ENCODE results near the gene LINC00237.

Gene LINC00237

DNA sequence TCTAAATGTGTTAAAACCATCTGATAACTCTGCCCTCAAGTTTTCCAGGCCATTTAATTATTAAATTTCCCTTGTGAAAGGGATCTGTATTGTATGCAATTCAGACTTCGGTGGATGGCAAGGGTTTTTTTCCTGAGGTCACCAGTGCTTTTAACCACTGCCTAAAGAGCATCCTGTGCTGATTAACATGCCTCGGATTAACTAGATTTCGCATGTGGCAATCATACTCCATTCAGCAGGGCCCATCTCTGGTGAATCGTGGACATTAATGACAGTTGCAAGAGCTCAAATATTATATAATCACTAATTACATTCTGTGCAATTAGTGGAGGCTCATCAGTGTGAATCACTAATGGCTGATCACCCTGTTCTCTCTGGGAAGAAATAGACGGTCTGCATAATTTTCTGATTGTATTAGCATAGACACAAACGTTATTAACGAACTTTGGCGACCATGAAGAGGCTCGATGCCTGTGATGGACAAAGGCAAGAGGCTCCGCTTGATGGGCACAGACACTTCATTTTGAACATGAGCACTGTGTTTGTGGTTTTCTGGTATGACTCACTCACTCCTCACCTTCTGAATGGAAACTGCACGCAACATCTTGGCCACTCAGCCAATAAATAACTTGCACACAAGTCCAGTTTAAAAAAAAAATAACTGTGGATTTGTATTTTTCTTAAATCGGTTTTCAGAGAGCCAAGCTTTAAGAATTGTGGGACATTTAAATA lies 31.4 kb downstream of the LINC00237 start:
- POLR2A ChIA-PET = interaction anchor here (0.7 kb wide), 1 partner anchor 27 kb away, joined by 4 read pairs; no protein-coding TSS in a partner anchor
- 88% methylated on average over 10 of the region's 12 CpGs for WGBS (ENCODE audit: insufficient coverage)

DNA sequence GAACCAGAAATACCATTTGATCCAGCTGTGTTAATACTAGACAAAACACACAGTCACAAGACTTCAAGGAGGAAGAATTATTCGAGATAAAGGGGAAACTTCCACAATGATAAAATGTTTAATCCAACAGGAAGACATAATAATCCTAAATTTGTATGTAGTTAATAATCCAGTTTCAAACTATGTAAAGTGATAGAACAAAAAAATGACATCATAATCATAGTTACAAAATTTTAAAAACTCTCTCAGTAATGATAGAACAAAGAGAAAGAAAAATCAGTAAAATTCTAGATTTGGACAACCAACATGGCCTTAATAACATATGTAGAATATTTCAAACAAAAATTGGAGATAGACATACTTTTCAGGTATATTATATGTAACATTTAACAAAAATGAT lies 38.9 kb downstream of the LINC00237 start:
- no peak for DNase-seq
- peaks cover 0 to 1% (median 0%) of the 10 kb centered on the region in 5 experiments for H3K9me3 ChIP-seq (ENCODE audit: control extremely low read depth in 1 of 5, control insufficient read depth in 4 of 5, insufficient read depth in 2 of 5, low read depth in 1 of 5, low read length in 4 of 5)
- H3K4me1 ChIP-seq (ENCODE audit: control extremely low read depth in 1 of 4, control insufficient read depth in 4 of 4, insufficient read depth in 4 of 4, low read length in 3 of 4) = no peaks in the 10 kb centered on the region
- H3K4me3 ChIP-seq (ENCODE audit: control insufficient read depth in 1 of 7, extremely low read depth in 1 of 7, insufficient read depth in 4 of 7, low read depth in 2 of 7, low read length in 6 of 7) = no peak overlapping the region
- ChIA-PET CTCF (no interaction called here), POLR2A (no interaction called here)
- no peak overlapping the region for H3K27ac ChIP-seq (ENCODE audit: insufficient read depth in 1 of 2, low read depth in 1 of 2, low read length in 2 of 2, poor library complexity in 1 of 2, severe bottlenecking in 2 of 2)
- no CpG with 5 or more reads among the region's 1 CpG for WGBS (ENCODE audit: insufficient coverage)
- peaks cover 1 to 23% (median 8%) of the 10 kb centered on the region in 5 experiments for H3K27me3 ChIP-seq (replicated peaks in 2 of 5; ENCODE audit: control insufficient read depth in 4 of 5, insufficient read depth in 5 of 5, low read length in 4 of 5)
- H3K36me3 ChIP-seq (ENCODE audit: control insufficient read depth in 4 of 4, insufficient read depth in 4 of 4, low read length in 3 of 4) = no peaks in the 10 kb centered on the region

More for the DNA sequence above, 31.4 kb downstream of the LINC00237 start:
- peaks cover 3 to 39% (median 10%) of the 10 kb centered on the region in 5 experiments for H3K27me3 ChIP-seq (replicated peaks in 2 of 5; ENCODE audit: control insufficient read depth in 4 of 5, insufficient read depth in 5 of 5, low read length in 4 of 5)
- no peak for DNase-seq
- no peak overlapping the region for H3K27ac ChIP-seq (ENCODE audit: insufficient read depth in 1 of 2, low read depth in 1 of 2, low read length in 2 of 2, poor library complexity in 1 of 2, severe bottlenecking in 2 of 2)
- no peaks in the 10 kb centered on the region for H3K36me3 ChIP-seq (ENCODE audit: control insufficient read depth in 4 of 4, insufficient read depth in 4 of 4, low read length in 3 of 4)
- CTCF ChIA-PET = no interaction called here
- peak overlapping the region in 1 of 7 experiments; percentile 15 for H3K4me3 ChIP-seq (ENCODE audit: control insufficient read depth in 1 of 7, extremely low read depth in 1 of 7, insufficient read depth in 4 of 7, low read depth in 2 of 7, low read length in 6 of 7)
- H3K9me3 ChIP-seq (ENCODE audit: control extremely low read depth in 1 of 5, control insufficient read depth in 4 of 5, insufficient read depth in 2 of 5, low read depth in 1 of 5, low read length in 4 of 5) = no peaks in the 10 kb centered on the region
- no peaks in the 10 kb centered on the region for H3K4me1 ChIP-seq (ENCODE audit: control extremely low read depth in 1 of 4, control insufficient read depth in 4 of 4, insufficient read depth in 4 of 4, low read length in 3 of 4)

DNA sequence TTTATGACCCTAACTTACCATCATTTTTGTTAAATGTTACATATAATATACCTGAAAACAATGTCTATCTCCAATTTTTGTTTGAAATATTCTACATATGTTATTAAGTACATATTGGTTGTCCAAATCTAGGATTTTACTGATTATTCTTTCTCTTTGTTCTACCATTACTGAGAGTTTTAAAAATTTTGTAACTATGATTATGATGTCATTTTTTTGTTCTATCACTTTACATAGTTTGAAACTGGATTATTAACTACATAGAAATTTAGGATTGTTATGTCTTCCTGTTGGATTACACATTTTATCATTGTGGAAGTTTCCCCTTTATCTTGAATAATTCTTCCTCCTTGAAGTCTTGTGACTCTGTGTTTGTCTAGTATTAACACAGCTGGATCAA lies 41.2 kb downstream of the LINC00237 start:
- no peak overlapping the region for H3K27ac ChIP-seq (ENCODE audit: insufficient read depth in 1 of 2, low read depth in 1 of 2, low read length in 2 of 2, poor library complexity in 1 of 2, severe bottlenecking in 2 of 2)
- H3K4me1 ChIP-seq (ENCODE audit: control extremely low read depth in 1 of 4, control insufficient read depth in 4 of 4, insufficient read depth in 4 of 4, low read length in 3 of 4) = no peaks in the 10 kb centered on the region
- ChIA-PET CTCF (no interaction called here), POLR2A (no interaction called here)
- H3K9me3 ChIP-seq (ENCODE audit: control extremely low read depth in 1 of 5, control insufficient read depth in 4 of 5, insufficient read depth in 2 of 5, low read depth in 1 of 5, low read length in 4 of 5) = peaks cover 0 to 1% (median 0%) of the 10 kb centered on the region in 5 experiments
- no peak overlapping the region for H3K4me3 ChIP-seq (ENCODE audit: control insufficient read depth in 1 of 7, extremely low read depth in 1 of 7, insufficient read depth in 4 of 7, low read depth in 2 of 7, low read length in 6 of 7)
- DNase-seq = no peak
- H3K36me3 ChIP-seq (ENCODE audit: control insufficient read depth in 4 of 4, insufficient read depth in 4 of 4, low read length in 3 of 4) = no peaks in the 10 kb centered on the region
- H3K27me3 ChIP-seq (replicated peaks in 2 of 5; ENCODE audit: control insufficient read depth in 4 of 5, insufficient read depth in 5 of 5, low read length in 4 of 5) = peaks cover 1 to 17% (median 7%) of the 10 kb centered on the region in 5 experiments

DNA sequence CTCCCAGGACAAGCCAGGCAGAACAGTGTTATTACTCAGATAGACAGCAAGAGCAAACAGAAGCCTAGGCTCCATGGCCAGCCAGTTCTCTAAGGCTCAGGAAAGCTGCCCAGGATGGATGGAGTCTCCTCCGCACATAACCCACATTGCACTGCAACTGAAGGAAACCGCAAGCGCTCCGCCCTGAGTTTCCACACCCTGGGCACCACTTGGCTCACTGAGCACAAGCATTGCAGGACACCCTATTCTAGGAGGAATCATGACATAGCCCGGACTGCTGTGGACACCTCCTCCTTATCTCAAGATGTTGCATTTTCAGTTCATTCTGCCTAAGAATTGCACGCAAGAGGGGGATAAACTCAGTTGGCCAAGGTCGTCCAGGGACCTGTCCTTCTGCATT lies 42.9 kb downstream of the LINC00237 start:
- ChIA-PET POLR2A (no interaction called here), CTCF (no interaction called here)

DNA sequence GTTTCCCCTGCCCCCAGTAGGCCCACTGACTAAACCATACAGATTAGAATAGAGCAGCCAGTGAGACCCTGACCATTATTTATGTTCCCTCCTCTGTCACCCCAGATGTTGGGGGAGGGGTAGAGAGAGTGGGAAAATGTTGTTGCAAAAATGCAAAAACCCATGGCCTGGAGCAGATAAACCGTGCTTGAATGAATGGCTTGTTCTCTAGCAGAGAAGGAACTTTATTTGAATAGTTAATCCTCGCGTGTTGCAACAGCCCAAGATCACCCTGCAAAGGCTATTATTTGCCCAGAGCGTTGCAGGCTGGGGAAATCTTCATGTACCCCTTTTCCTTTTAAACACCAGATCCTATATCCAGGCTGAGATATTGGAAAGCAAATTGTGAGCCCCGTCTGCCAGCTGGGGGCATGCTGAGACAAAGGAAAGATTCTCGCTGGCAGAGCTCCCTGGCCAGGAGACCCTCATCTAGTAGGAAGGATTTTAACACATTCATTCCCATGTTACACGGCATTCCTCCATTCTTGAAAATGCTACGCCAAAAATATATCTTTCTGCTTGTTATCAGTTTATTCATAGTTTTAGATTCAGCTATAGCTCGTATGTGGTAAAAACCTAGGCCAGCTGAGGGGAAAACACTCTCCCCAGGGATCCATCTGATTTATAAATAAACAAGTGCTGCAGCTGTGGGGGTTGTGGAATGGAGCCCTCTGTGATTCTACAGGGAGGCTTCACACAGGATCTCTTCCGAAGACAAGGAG lies 53.0 kb downstream of the LINC00237 start:
- 29% methylated on average over 5 of the region's 10 CpGs for WGBS (ENCODE audit: insufficient coverage)
- Histone ChIP-seq H3K4me3 (ENCODE audit: control insufficient read depth in 1 of 7, extremely low read depth in 1 of 7, insufficient read depth in 4 of 7, low read depth in 2 of 7, low read length in 6 of 7) (no peak overlapping the region), H3K27ac (ENCODE audit: insufficient read depth in 1 of 2, low read depth in 1 of 2, low read length in 2 of 2, poor library complexity in 1 of 2, severe bottlenecking in 2 of 2) (no peak overlapping the region), H3K4me1 (ENCODE audit: control extremely low read depth in 1 of 4, control insufficient read depth in 4 of 4, insufficient read depth in 4 of 4, low read length in 3 of 4) (no peaks in the 10 kb centered on the region), H3K27me3 (replicated peaks in 2 of 5; ENCODE audit: control insufficient read depth in 4 of 5, insufficient read depth in 5 of 5, low read length in 4 of 5) (peaks cover 2 to 42% (median 7%) of the 10 kb centered on the region in 5 experiments), H3K9me3 (ENCODE audit: control extremely low read depth in 1 of 5, control insufficient read depth in 4 of 5, insufficient read depth in 2 of 5, low read depth in 1 of 5, low read length in 4 of 5) (peaks cover 0 to 4% (median 0%) of the 10 kb centered on the region in 5 experiments), H3K36me3 (ENCODE audit: control insufficient read depth in 4 of 4, insufficient read depth in 4 of 4, low read length in 3 of 4) (no peaks in the 10 kb centered on the region)
- POLR2A ChIA-PET = no interaction called here
- DNase-seq = no peak
- CTCF ChIA-PET = no interaction called here

More for the DNA sequence above, 42.9 kb downstream of the LINC00237 start:
- WGBS (ENCODE audit: insufficient coverage) = 94% methylated on average over 2 of the region's 7 CpGs
- Histone ChIP-seq H3K36me3 (ENCODE audit: control insufficient read depth in 4 of 4, insufficient read depth in 4 of 4, low read length in 3 of 4) (no peaks in the 10 kb centered on the region), H3K27me3 (replicated peaks in 2 of 5; ENCODE audit: control insufficient read depth in 4 of 5, insufficient read depth in 5 of 5, low read length in 4 of 5) (peaks cover 1 to 14% (median 7%) of the 10 kb centered on the region in 5 experiments), H3K9me3 (ENCODE audit: control extremely low read depth in 1 of 5, control insufficient read depth in 4 of 5, insufficient read depth in 2 of 5, low read depth in 1 of 5, low read length in 4 of 5) (peaks cover 0 to 2% (median 0%) of the 10 kb centered on the region in 5 experiments), H3K4me1 (ENCODE audit: control extremely low read depth in 1 of 4, control insufficient read depth in 4 of 4, insufficient read depth in 4 of 4, low read length in 3 of 4) (no peaks in the 10 kb centered on the region), H3K4me3 (ENCODE audit: control insufficient read depth in 1 of 7, extremely low read depth in 1 of 7, insufficient read depth in 4 of 7, low read depth in 2 of 7, low read length in 6 of 7) (no peak overlapping the region), H3K27ac (ENCODE audit: insufficient read depth in 1 of 2, low read depth in 1 of 2, low read length in 2 of 2, poor library complexity in 1 of 2, severe bottlenecking in 2 of 2) (no peak overlapping the region)
- no peak for DNase-seq

DNA sequence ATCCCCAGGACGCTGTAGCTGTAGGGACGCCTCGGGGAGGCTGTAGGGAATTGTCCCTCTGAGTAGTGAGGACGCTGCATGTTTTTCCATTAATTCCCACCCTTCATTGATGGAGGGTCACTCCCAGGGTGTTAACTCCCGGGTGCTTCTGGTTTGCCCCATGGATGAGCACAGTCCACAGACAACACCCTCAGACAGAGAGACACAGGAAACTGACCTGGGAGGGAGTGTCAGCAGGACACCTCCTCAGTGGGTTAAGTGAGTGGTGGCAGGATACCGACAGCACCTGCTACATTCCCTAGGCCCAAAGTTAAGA lies 53.5 kb downstream of the LINC00237 start:
- WGBS (ENCODE audit: insufficient coverage) = 79% methylated on average over 4 of the region's 6 CpGs
- H3K36me3 ChIP-seq (ENCODE audit: control insufficient read depth in 4 of 4, insufficient read depth in 4 of 4, low read length in 3 of 4) = no peaks in the 10 kb centered on the region
- ChIA-PET CTCF (no interaction called here), POLR2A (no interaction called here)
- peaks cover 2 to 39% (median 7%) of the 10 kb centered on the region in 5 experiments for H3K27me3 ChIP-seq (replicated peaks in 2 of 5; ENCODE audit: control insufficient read depth in 4 of 5, insufficient read depth in 5 of 5, low read length in 4 of 5)
- no peaks in the 10 kb centered on the region for H3K4me1 ChIP-seq (ENCODE audit: control extremely low read depth in 1 of 4, control insufficient read depth in 4 of 4, insufficient read depth in 4 of 4, low read length in 3 of 4)
- H3K9me3 ChIP-seq (ENCODE audit: control extremely low read depth in 1 of 5, control insufficient read depth in 4 of 5, insufficient read depth in 2 of 5, low read depth in 1 of 5, low read length in 4 of 5) = peaks cover 0 to 4% (median 0%) of the 10 kb centered on the region in 5 experiments
- no peak for DNase-seq
- H3K4me3 ChIP-seq (ENCODE audit: control insufficient read depth in 1 of 7, extremely low read depth in 1 of 7, insufficient read depth in 4 of 7, low read depth in 2 of 7, low read length in 6 of 7) = no peak overlapping the region
- H3K27ac ChIP-seq (ENCODE audit: insufficient read depth in 1 of 2, low read depth in 1 of 2, low read length in 2 of 2, poor library complexity in 1 of 2, severe bottlenecking in 2 of 2) = no peak overlapping the region

DNA sequence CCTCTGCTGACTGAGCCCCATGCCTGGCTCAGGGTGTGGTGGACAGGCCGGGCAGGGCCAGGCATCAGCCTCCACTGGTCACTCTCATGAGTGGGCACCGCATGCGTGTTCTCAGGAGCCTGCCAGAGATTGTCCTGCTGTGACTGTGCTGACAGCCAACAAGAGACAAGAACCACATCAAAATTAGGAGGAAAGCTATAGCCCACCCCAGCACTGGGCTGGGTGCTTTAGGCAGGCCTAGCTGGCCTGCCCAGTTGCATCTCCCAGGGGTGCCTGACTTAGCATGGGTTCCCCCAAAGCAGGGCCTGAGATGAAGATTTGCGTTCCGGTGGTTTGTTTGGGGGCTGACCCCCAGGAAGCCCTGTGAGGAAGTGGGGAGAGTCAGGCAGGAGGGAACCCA lies 53.9 kb downstream of the LINC00237 start:
- WGBS (ENCODE audit: insufficient coverage) = 95% methylated on average over 5 of the region's 5 CpGs
- DNase-seq = no peak
- no peaks in the 10 kb centered on the region for H3K4me1 ChIP-seq (ENCODE audit: control extremely low read depth in 1 of 4, control insufficient read depth in 4 of 4, insufficient read depth in 4 of 4, low read length in 3 of 4)
- no peak overlapping the region for H3K27ac ChIP-seq (ENCODE audit: insufficient read depth in 1 of 2, low read depth in 1 of 2, low read length in 2 of 2, poor library complexity in 1 of 2, severe bottlenecking in 2 of 2)
- peaks cover 0 to 4% (median 0%) of the 10 kb centered on the region in 5 experiments for H3K9me3 ChIP-seq (ENCODE audit: control extremely low read depth in 1 of 5, control insufficient read depth in 4 of 5, insufficient read depth in 2 of 5, low read depth in 1 of 5, low read length in 4 of 5)
- H3K27me3 ChIP-seq (replicated peaks in 2 of 5; ENCODE audit: control insufficient read depth in 4 of 5, insufficient read depth in 5 of 5, low read length in 4 of 5) = peaks cover 2 to 42% (median 9%) of the 10 kb centered on the region in 5 experiments
- CTCF ChIA-PET = no interaction called here
- no peak overlapping the region for H3K4me3 ChIP-seq (ENCODE audit: control insufficient read depth in 1 of 7, extremely low read depth in 1 of 7, insufficient read depth in 4 of 7, low read depth in 2 of 7, low read length in 6 of 7)
- POLR2A ChIA-PET = no interaction called here
- no peaks in the 10 kb centered on the region for H3K36me3 ChIP-seq (ENCODE audit: control insufficient read depth in 4 of 4, insufficient read depth in 4 of 4, low read length in 3 of 4)

All from common myeloid progenitor, CD34-positive (primary cell).